ENCODE data around the gene MFGE8.

The MFGE8 gene

DNA sequence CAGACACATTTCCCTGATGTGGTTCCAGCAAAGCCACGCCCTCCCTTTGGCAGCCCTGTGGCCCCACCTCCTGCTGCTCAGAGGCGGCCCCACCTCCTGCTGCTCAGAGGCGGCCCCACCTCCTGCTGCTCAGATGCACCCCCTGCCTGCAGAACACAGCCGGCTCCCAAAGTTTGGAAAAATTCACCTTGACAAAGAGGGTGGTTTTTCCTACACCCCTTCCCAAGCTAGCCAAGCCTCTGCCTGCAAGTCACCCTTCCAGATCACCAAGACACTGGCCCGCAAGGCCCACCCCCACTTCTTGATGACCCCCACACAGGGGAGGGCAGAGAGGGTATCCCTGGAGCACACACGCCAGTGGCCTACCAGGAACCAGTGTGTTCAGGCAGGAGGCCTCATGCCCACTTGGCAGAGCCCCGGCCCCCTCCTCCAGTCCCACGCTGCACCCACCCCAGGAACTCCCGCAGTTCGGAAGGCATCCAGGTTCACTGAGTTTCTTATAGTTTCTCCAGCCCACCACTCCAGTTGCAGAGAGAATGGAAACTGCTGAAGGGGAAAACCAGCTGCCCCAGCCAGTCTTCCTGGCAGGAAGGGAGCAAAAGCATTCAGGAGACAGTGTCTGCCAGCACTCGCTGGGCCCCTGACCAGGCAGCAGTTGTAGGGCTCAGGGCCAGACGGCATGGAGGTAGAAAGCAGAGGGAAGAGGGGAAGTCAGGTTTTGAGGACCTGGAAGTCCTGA is 15.6 kb downstream of the MFGE8 start:
- DNase-seq = peak; percentile 78 to 85

DNA sequence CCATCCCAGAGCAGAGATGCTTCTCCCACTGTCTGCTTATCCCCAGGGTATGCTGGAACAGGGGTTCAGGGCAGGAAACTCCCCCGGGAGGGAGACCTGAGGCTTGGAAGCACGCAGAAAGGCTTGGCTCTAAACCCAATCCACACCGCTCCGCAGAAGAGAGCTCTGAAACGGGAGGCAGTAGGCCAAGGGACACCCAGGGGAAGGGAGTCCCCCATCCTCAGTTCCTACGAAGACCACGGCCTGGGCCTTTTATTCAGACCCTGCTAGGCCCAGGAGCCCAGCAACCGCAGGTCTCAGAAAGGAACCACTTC is 16.1 kb downstream of the MFGE8 start:
- no peak for DNase-seq

DNA sequence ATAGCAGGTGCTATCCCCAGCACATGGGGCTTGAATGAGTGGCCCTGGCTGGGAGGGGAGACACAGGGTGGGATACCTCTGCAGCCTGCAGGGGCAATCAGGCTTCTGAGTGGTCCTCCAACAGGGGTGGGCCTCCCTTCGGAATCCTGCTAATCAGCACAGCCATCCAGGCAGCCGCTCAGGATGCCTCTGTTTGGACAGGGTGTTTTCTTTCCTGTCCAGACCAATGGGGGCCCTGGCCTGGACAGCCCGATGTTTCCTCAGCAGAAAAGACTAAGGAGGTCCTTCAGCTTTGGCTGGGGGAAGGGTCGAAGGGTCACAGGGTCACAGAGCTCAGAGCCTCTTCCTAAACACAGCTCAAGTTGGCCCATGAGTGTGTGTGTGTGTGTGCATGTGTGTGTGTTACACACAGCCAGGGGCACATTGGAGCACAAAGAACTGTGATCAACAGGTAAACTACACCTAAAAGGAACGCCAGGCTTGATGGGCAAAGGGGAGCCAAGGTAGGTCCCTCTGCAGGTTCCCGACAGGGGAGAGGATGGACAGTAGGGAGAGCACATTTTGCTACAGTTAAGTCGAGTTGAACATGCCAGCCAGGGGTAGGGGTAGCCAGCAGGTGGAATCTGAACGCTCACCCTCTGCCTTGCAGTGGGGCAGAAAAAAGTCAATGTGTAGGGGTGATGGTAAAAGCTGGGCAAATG is 16.7 kb downstream of the MFGE8 start:
- no peak for DNase-seq

DNA sequence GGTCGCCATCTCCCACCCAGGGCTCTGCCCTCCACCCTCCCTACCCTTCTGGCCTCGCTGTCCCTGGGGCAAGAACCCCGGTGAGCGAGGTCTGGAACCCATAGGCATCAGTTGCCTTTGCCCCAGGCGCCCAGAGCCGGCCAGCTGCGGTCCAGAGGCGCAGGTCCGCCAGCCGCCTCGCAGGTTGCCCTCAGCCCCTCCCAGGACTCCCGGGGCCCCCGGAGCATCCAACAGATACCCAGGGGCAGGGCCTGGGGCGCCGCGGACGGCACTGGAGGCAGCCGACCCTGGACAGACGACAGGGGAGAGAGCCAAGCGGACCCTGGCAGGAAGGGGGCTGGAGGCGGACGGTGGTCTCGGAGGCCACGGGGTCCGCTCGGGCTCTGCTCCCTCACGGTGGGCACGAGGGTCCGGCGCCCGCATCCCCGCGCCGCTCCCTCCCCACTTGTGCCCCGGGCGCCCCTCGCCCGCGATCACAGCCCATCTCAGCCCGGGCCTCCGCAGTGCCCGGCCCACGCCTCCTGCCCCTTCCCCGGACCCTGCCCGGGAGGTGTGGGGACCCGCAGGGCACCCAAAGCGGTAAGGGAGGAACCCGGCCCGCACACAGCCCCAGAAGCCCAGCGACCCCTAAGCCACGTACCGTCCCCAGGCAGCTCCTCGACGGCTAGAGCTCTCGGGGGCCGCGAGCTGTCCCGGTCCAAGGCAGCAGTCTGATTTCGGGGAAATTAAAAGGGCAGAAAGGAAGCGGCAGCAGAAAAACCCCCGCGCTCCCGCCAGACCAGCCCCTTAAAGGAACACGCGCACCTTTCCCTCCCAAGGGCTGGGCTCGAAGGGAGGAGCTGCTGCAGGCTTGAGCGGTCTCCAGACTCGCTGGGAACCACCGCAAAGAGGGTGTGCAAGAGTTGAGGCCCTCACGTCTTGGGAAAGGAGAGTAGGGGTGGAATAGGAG is 18.1 kb downstream of the MFGE8 start, which contains the start of gene HAPLN3:
HAPLN3 (minus strand) TSS at position 726 of the 949 bp plus-strand sequence. CDS start 8,246 bp downstream, outside the sequence.
- DNase-seq = peak; percentile 61 to 73

DNA sequence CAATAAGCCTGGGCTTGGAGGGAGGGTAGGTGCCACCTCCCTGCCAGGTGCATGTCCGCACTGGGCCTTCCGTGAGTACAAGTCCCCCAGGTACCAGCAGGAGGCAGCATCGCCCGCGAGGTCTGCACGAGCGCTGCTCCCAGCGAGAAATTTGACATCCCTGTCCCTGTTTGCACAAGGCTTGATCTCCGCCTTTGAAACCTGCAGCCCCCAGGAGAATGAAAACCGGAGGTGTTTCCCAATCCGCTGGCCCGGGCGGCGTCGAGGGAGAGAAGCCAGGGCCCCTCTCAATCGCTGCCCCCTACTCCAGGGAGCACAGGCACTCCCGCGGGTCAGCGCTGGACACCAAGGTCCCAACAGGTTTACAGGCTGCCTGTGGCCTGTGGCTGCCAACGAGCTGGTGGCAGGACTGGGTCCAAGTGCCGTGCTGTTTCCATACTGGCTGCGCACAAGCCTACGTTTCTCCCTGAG is 18.8 kb downstream of the MFGE8 start:
- peak; percentile 84 to 92 for DNase-seq

DNA sequence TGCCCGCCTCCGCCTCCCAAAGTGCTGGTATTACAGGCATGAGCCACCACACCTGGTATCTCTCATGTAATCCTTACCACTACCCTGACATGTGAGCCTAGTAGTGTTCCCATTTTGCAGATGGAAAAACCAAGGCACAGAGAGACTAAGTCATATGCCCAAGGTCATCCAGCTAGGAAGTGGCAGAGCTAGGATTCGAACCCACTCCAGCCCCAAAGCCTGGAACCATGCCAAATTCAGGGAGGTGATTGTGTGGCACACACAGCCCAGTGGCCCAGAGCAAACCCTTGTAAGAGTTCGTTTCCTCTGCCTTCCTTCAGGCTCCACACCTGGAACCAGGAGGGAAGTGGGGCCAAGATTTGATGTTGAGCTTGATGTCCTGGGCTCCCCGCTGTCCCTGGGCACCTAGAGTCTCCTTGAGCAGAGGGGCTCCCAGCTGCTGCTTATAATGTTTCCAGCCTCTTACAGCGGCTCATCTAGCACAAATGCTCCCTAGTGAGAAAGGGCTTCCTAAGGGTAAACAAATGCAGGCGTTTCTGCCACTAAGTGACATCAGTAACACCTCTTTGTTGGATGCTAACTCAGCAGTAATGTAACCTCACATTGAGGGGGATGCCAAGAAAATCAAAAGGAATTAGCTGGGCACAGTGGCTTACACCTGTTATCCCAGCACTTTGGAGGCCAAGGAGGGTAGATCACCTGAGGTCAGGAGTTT is 21.5 kb downstream of the MFGE8 start:
- DNase-seq = no peak

DNA sequence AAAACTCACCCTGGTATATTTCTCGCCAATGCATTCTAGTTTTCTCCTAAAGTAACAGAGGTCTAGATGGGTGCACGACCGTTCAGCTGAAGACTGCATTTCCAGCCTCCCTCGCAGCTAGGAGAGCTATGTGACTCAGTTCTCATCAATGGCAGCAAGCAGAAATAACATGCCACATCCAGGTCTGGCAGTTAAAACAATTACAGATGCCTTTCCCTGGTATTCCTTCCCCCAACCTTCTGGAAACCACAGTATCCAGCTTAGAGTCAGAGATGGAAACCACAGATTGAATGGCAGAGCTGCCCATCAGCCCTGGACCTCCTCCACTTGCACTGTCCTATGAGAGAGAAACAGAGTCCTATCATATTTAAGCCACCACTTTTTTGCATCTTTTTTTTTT is 22.7 kb downstream of the MFGE8 start:
- DNase-seq = no peak

DNA sequence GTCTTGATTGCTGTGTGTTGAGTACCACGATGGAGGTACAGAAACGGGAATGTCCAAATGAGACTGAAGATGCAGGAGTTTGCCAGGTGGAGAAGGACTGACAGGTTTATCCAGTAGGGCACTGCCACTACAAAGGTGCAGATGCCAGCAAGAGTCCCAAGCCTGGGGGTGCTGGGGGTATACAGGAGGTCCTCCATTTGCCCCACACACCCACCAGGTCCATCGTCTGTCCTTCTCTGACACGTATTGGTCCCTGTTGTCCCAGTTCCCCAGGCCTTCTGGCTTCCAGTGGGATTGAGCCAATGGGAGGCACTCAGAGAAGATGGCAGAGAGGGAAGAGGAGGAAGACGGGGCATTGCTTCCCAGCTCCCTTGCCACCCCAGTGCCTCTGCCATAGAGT is 24.5 kb downstream of the MFGE8 start:
- no peak for DNase-seq

DNA sequence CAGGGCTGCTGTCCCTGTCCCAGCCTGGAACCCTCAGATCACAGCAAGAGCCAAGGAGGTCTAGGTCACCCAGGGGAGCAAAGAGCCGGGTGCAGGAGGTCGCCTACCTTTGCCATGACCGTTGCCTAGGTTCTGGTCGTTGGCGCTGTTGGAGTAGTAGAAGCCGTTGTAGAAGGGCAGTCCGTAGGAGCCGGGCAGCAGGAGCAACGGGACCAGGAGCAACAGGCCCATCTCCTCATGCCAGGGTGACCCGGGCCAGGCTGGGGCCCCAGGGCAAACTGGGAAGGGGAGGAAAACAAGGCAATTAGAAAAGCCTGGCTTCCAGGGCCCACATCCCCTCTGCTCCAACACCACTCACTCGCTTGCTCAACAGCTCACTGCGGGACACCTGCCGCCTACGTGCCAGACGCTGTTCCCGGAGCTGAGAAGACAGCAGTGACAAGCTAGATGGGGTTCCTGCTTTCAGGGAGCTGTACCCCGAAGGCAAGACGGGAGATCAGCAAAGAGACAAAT is 26.1 kb downstream of the MFGE8 start:
- no peak for DNase-seq

DNA sequence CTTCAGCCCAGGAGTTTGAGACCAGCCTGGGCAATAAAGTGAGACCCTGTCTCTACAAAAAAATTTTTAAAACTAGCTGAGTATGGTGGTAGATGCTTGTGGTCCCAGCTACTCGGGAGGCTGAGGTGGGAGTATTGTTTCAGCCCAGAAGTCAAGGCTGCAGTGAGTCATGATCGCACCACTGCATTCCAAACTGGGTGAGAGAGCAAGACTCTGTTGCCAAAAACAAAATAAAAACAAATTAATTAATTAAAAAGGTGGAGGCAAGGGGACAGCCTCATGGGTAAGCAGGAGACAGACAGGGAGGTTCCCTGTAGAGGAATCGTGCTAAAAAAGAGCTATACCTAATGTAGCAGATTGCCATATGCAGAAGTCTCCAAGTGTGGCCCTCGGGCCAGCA is 30.4 kb downstream of the MFGE8 start:
- no peak for DNase-seq

DNA sequence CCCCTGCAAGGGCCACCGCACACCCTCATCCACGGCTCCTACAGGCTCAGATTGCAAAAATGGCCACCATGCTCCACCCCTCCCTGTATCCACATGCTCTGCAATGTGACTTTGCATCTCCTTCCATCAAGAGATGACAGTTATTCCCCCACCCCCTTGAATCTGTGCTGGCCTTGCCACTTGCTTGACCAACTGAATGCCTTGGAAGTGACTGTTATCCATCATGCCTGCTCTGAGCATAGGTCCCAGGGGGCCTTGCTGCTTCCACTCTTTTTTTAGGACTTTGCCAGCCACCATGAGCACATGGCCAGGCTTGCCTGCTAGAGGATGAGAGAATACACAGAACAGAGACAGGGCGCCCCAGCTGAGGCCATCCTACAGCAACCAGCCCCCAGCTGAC is 31.4 kb downstream of the MFGE8 start:
- DNase-seq = no peak

DNA sequence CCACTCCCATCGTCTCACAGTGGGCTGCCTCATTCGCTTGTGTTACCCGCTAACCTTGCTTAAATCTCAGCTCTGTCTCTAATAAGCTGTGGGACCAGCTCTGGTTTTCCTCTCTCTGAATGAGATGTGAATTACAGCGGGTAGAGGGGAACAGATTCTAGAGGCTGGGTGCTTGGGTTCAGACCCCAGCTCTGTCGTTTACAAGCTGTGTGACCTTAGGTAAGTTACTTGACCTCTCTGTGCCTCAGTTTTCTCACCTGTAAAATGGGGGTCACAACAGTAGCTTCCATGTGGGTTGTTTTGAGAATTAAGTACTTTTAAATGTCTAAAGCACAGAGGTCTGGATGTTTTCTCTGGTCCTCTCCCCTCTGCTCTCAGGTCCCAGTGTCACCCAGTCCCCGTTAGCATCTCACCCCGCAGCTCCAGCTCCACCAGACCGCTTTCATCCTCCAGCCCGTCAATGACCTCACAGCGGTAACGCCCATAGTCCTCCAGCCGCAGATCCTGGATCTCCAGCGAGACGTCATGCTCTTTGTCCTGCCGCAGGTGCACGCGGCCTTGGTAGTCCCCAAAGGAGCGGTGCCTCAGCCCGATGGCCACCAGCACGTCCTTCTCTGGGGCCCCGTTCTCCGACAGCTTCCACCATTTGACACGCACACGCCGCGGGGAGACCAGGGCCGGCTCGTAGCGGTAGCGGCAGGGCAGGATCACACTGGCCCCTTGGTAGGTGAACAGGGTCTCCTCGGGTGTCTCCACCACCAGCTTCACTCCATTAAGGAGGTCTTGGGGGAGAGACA is 32.0 kb downstream of the MFGE8 start:
- DNase-seq = no peak

DNA sequence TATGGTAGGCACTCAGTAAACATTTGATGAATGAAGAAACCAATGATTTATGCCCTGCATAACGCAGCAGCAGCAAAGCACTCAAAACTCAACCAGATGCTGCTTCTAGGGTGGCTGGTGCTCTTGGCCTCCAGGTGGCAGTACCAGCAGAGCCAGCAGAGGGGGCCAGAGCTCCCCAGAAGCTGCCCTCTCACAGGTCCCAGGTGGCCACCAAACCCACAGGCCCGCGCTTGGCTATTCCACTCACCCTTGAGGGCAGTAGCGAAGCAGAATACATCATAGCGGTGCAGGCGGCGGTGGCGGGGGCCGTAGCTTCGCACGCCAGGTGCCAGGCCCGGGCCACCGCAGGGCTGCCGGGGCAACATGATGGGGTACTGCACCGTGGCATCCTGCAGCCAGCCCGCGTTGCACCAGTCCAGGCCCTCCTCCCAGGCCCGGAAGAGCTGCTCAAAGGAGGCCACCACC is 34.4 kb downstream of the MFGE8 start:
- DNase-seq = peak; percentile 20 to 26

DNA sequence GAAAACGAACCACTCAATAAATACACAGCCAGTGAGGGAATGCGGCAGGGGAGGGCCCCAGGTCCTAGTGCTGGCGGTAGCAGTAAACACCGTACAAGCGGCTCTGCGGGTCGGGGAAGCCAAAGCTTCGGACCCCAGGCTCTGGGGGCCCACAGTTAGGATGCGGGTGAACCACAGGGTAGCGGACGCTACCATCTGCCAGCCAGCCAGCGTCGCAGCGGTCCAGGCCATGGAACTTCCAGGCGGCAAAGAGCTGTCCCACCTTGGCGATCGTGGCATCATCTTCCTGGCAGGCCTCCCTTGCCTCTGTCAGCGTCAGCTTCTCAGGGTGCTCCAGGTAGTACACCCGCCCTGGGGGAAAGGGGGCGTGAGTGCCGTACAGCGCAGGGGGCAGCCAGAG is 35.3 kb downstream of the MFGE8 start:
- no peak for DNase-seq

DNA sequence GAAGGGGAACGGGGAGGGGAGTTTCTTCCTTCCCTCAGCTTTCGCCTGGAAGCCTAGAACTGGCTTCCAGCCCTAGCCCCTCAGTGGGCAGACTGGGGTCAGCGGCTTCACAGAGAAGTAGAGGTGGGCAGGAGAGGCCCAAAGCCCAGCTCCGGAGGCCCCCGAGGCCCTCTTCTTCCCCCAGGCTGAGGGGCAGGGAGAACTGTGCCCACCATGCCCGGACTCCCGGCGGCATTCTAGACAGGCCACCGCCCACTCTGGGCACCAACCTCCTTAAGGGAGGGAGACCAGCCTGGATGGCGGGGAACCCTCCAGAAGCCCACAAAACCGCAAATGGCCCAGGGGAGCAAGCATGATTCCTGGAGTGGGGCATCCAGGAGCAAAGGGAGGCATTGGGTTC is 35.8 kb downstream of the MFGE8 start:
- DNase-seq = no peak

DNA sequence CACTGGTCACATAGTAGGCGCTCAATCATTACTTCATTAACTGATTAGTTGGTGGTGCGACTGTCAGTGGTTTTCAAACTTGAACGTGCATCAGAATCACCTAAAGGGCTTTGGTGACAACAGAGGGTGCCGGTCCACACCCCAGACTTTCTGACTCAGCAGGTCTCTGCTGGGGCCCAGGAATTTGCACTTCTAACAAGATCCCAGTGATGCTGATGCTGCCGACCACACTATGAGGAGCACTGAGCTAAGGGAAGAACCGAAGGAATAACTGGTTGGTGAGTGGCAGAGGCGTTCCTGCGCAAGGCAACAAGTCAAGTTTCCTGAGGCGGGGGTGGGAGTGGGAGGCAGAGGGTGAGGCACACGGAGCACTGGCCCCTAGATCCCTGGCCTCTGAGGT is 36.6 kb downstream of the MFGE8 start:
- no peak for DNase-seq

DNA sequence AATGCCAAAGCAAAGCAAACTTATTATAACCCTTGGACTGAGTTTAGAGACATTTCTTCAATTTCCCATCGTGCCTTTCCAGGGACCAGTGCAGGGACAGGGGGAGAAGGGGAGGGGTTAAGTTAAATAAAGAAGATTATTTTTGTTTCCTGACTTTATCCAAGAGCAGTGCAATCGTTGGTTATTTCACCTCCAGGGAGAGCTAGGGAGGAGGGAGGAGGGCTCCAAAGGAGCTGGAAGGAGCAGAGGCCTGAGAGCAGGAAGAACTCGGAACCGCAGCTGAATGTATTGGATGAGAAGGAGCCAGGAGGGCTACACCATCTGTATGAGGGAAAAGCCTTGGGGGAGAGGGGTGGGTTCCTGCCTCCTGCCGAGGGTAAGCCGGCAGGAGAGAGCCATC is 38.5 kb downstream of the MFGE8 start:
- DNase-seq = no peak

DNA sequence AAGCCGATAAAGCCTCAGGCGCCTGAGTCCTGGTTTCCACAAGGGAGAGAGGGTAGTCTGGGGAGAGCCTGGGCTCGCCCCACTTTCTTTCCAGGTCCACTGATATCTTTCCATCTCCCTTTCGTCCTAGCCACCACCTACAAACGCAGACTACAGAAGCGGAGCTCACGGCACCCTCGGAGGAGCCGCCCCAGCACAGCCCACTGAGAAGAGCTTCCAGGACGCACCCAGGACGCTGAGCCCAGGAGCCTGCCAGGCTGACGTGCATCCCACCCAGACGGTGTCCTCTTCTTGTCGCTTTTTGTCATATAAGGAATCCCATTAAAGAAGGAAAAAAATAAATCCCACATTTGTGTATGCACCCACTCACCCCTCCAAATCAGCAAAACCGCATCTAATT is 38.9 kb downstream of the MFGE8 start:
- no peak for DNase-seq

DNA sequence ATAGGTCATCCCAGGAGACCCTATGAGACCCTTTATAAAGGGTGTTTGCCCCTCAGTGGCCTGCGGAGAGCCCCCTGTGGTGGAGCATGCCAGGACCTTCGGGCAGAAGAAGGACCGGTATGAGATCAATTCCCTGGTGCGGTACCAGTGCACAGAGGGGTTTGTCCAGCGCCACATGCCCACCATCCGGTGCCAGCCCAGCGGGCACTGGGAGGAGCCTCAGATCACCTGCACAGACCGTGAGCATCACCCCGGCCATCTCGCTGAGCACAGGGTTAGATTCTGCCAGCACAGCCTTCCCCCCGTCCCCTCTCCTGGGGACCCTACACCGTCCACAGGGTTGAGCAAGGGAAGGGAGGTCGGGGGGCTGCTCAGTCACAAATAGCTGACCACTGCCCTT is 39.4 kb downstream of the MFGE8 start:
- no peak for DNase-seq

DNA sequence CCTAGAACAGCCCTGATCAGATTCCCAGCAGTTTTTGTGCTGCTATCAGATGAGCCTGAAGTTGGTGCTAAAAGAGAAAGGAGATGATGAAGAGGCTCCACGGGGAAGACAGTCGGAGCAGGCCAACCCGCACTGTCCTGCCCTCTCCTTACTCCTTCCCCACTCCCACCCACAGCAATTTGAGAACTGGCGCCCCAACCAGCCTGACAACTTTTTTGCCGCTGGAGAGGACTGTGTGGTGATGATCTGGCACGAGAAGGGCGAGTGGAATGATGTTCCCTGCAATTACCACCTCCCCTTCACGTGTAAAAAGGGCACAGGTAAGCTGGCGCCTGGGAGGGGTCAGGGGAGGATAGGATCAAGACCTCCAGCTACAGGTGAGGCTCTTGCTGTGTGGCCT is 40.5 kb downstream of the MFGE8 start:
- no peak for DNase-seq

DNA sequence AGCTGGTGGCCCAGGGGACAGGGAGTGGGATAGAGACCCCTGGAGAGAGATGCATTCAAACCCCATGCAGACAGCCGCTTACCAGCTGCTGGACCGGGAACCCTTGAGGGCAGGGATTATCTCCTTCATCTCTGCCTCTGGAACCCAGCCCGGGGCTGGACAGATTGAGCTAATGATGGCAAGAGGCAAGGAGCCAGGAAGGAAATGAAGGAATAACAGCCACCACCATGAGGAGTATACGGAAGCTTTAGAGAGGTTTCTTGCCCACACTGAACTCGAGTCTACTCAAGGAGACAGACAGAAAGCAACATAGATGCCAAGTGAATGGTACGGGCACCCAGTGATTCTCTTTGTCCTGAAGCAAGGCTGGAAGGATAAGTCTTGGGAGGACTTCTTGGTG is 41.1 kb downstream of the MFGE8 start:
- DNase-seq = no peak

DNA sequence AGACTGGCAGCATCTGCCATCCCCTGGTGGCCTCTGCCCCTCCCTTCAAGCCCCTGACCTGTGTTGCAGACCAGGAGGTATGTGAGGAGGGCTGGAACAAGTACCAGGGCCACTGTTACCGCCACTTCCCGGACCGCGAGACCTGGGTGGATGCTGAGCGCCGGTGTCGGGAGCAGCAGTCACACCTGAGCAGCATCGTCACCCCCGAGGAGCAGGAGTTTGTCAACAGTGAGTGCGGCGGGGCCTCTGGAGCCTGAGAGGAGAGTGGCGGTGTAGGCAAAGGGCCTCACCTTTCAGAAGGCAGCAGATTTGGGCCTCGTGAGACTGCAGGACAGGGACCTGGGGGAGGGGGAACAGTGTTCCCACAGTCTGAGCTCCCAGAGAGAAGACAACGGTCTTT is 41.9 kb downstream of the MFGE8 start:
- DNase-seq = no peak
